ENCODE measurements around the gene TCEAL2.

GRCh38 chrX:102115748-102116147 is 9.7 kb upstream of the TCEAL2 start:
- TF ChIP-seq CTCF (IDR thresholded peaks at IDR 0.05; ENCODE audit: control extremely low read depth in 1 of 3, insufficient read depth in 1 of 3, low read depth in 1 of 3, low read length in 3 of 3) (no peak), POLR2AphosphoS5 (IDR thresholded peaks at IDR 0.05; ENCODE audit: low read depth, low read length) (no peak), HDAC6 (IDR thresholded peaks at IDR 0.05; ENCODE audit: low read depth, low read length) (no peak), YY1 (IDR thresholded peaks at IDR 0.05; ENCODE audit: low read depth, low read length) (no peak)

All from H1 (cell line).